ENCODE results near the gene SWAP70. TPM values are rescaled to one million over a fixed set of nuclear protein-coding genes. Genes with fewer than 3 reads are reported as not detected.

Gene SWAP70
- total RNA-seq, 1 donor from 2014 or later: 15.2 TPM

DNA sequence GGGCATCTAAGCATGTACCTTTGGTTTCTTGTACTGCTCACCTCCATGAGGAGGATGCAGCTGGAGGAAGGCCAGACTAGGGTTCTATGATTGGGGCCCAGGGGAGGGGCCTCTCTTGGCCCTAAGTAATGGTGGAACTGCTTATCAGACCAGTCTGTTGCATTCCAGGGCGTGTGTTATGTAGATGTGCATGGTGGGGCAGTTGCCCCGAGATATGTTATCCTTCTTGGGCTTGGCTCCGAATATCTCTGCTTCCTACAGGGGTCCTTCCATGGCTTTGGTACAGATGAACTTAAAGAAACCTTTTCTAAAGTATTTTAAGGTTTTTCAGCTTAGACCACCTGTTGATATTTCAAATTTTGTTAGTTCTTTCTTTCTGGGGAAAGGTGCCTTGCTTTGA, 126.0 kb downstream of the SWAP70 start:
- H3K4me3 ChIP-seq (ENCODE audit: low read depth, low read length): no peak overlapping the region
- no peak for DNase-seq (ENCODE audit: low read depth)
- TF ChIP-seq, protein P1, sequence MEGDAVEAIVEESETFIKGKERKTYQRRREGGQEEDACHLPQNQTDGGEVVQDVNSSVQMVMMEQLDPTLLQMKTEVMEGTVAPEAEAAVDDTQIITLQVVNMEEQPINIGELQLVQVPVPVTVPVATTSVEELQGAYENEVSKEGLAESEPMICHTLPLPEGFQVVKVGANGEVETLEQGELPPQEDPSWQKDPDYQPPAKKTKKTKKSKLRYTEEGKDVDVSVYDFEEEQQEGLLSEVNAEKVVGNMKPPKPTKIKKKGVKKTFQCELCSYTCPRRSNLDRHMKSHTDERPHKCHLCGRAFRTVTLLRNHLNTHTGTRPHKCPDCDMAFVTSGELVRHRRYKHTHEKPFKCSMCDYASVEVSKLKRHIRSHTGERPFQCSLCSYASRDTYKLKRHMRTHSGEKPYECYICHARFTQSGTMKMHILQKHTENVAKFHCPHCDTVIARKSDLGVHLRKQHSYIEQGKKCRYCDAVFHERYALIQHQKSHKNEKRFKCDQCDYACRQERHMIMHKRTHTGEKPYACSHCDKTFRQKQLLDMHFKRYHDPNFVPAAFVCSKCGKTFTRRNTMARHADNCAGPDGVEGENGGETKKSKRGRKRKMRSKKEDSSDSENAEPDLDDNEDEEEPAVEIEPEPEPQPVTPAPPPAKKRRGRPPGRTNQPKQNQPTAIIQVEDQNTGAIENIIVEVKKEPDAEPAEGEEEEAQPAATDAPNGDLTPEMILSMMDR (conservative IDR thresholded peaks at IDR 0.05; ENCODE audit: low read depth, low read length): no peak

- no peak overlapping the region for H3K4me3 ChIP-seq (ENCODE audit: low read depth, low read length)
- TF ChIP-seq, protein P1 (conservative IDR thresholded peaks at IDR 0.05; ENCODE audit: low read depth, low read length): no peak
- no peak for DNase-seq (ENCODE audit: low read depth)
Measured at GRCh38 chr11:9790703-9791102, 126.8 kb downstream of the SWAP70 start.

- H3K4me3 ChIP-seq (ENCODE audit: low read depth, low read length): no peak overlapping the region
- DNase-seq (ENCODE audit: low read depth): no peak
Measured at GRCh38 chr11:9796266-9796665, 132.4 kb downstream of the SWAP70 start.

GRCh38 chr11:9796854-9797253, 133.0 kb downstream of the SWAP70 start:
- no peak overlapping the region for H3K4me3 ChIP-seq (ENCODE audit: low read depth, low read length)
- TF ChIP-seq, protein P1 (conservative IDR thresholded peaks at IDR 0.05; ENCODE audit: low read depth, low read length): no peak
- DNase-seq (ENCODE audit: low read depth): no peak

More at GRCh38 chr11:9796266-9796665, 132.4 kb downstream of the SWAP70 start:
- TF ChIP-seq, protein P1 (conservative IDR thresholded peaks at IDR 0.05; ENCODE audit: low read depth, low read length): no peak

DNA sequence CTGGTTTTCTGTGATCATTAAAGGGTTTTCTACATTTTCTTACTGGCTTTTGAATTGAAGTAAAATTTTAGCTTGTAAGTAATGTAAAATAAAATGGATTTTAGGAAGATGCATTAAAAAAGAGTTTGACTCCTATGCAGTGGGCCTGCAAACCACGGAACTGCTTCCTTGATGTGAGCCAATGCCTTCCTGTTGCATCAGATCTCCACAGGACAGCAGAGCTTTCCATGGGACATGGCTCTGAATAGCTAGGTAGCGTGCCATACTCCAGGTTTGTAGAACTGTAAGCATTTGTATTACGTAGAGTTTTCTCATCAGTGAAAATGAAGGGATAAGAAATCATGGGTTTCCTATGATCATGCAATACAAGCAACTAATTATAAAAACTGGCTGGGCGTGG, 133.4 kb downstream of the SWAP70 start:
- TF ChIP-seq, protein P1 (conservative IDR thresholded peaks at IDR 0.05; ENCODE audit: low read depth, low read length): no peak
- no peak overlapping the region for H3K4me3 ChIP-seq (ENCODE audit: low read depth, low read length)
- DNase-seq (ENCODE audit: low read depth): no peak

- DNase-seq (ENCODE audit: low read depth): no peak
- no peak overlapping the region for H3K4me3 ChIP-seq (ENCODE audit: low read depth, low read length)
- TF ChIP-seq, protein P1 (conservative IDR thresholded peaks at IDR 0.05; ENCODE audit: low read depth, low read length): no peak
Measured at GRCh38 chr11:9799886-9800285, 136.0 kb downstream of the SWAP70 start.

DNA sequence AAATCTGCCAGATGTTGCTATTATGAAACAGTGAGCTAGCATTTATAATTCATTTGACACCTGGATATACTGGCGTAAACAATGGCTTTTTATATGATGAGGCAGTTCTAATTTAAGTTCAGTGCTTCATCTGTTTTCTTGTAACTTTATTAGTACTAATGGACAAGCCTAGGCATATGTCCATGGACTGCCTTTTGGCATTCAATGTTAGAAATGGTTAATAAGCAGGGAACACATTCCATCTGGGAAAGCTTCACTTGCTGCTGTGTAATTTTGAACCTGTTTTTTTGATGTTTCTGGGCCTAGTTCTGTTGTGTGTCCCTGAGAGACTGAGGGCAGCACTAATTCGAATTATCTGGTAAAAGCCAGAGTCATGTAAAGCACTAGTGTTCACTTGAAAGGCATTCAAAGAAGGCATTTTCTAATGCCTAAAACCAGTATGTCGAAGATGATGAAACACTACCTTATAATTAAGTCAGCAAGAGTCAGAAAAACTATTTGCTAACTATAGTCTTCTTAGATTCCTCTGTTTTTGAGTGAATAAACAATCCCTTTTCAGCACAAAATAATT, 138.5 kb downstream of the SWAP70 start:
- TF ChIP-seq, protein P1 (conservative IDR thresholded peaks at IDR 0.05; ENCODE audit: low read depth, low read length): no peak
- H3K4me3 ChIP-seq (ENCODE audit: low read depth, low read length): no peak overlapping the region
- DNase-seq (ENCODE audit: low read depth): peak; percentile 16
